Adipose tissue (tissue), 3 donors: ENCODE data around the gene FAM110C. TPM values are rescaled to one million over a fixed set of nuclear protein-coding genes. Genes with fewer than 3 reads are reported as not detected.
"Not testable (repeated sequence)": the region's sequence is repeated elsewhere in the genome, so short reads cannot be mapped to it uniquely, and the experiment has no call there.

Experiments used
- H3K27ac ChIP-seq: one replicate; pipeline ENCODE4 v1.5.1; 2013; ENCODE audit warnings: low read depth, low read length
- WGBS, 3 donors: extraction: QIAGEN DNeasy Blood & Tissue Kit; methylation state at CpG; one replicate each; pipeline ENCODE4 v1.1.7; 2013; 5-methylcytosine and 5-hydroxymethylcytosine counted together
- polyA plus RNA-seq, 3 donors: library from polyadenylated mRNA; stranded (reverse); fragments of 200-250 nt; gene quantifications; one replicate each; pipeline ENCODE4 v1.2.3, GENCODE V29; 2013
- donor health status: healthy with polysubstance abuse.
- donor health status: Bipolar disorder and iron deficiency.
- donor health status: healthy.

FAM110C gene, protein sequence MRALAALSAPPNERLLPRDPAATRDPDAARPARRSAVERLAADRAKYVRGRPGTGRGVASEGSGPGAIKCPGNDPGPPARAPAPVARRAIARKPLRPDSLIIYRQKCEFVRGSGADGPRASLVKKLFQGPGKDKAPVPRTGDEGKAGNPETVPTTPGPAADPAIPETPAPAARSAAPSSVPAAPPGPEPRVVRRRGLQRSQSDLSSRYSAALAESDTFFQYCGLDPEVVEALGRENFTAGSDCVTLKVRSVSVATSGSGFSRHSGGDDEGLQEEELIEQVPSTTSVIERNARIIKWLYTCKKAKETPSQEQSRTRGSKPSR
- 1 to 10 TPM; 1.7 to 9.9 (median 5.5) TPM for polyA plus RNA-seq

DNA sequence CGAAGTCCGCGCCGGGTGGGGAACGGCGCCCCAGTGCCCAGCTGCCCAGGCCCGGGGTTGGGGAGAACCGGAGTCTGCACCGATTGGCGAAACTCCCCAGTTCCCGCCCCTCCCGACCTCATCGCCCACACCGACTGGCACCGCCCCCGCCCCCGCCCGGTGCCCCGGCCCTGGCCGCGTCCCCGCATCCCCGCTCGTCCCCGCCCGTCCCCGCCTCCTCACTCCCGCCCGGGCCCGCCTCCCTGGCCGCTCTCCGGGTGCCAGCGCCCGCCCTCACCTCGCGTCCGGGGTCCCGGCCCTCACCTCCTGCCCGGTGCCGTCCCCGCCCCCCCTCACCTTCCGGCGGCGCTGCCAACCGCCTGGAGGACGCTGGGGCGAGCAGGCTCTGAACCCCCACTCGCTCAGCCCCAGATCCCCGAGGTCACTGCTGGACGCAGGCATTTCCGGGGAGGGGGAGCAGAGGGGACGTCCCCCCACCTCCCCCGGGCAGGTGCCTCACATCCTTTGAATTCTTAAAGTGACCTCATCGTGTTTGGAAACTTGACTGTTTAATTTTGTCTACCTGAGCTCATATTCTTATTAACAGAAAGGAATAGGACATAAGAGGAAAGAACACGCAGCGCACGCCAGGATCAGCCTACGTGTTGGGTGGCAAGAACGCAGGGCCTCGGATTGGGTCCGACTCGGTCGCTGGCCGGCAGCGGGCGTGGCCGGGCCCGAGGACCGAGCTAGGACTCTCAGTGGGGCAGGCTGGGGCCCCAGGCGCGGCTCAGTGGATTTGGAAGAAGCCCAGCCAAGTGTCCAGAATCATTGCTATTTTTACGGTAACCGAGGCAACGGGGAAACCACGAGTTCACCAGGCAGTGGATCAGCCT lies at the start of gene FAM110C:
Gene FAM110C, minus strand, starts transcription at position 35 of the 875 bp plus-strand sequence. CDS start 120 bp downstream, outside the sequence.
- 1 to 3% (median 3%) methylated on average over 53 to 75 of the region's 75 CpGs for WGBS, 3 donors
- no peak within 1 kb of the TSS for H3K27ac ChIP-seq

DNA sequence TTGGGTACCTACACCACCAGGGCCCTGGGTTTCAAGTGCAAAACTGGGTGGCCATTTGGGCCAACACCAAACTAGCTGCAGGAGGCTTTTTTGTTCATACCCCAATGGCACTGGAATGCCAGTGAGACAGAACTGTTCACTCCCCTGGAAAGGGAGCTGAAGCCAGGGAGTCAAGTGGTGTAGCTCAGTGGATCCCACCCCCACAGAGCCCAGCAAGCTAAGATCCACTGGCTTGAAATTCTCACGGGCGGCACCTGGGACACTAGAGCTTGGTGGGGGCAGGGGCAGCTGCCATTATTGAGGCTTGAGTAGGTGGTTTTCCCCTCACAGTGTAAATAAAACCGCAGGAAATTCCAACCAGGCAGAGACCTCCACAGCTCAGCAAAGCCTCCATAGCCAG lies 46.0 kb upstream of the FAM110C start:
- 62 to 83% (median 83%) methylated on average over 3 of the region's 3 CpGs for WGBS, 3 donors
- H3K27ac ChIP-seq = no peak overlapping the region

DNA sequence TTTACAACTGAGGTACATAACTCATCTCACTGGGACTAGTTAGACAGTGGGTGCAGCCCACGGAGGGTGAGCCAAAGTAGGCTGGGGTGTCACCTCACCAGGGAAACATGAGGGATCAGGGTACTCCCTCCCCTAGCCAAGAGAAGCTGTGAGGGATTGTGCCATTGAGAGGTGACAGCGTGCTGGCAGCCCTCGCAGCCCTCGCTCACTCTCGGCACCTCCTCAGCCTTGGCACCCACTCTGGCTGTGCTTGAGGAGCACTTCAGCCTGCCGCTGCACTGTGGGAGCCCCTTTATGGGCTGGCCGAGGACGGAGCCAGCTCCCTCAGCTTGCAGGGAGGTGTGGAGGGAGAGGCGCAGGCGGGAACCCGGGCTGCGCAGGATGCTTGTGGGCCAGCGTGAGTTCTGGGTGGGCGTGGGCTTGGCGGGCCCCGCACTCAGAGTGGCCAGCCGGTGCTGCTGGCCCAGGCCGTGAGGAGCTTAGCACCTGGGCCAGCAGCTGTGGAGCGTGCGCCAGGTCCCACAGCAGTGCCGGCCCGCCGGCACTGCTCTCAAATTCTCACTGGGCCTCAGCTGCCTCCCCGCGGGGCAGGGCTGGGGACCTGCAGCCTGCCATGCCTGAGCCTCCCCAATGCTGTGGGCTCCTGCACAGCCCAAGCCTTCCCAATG lies 44.5 kb upstream of the FAM110C start:
- no peak overlapping the region for H3K27ac ChIP-seq
- 93 to 96% (median 94%) methylated on average over 22 to 25 of the region's 25 CpGs for WGBS, 3 donors

DNA sequence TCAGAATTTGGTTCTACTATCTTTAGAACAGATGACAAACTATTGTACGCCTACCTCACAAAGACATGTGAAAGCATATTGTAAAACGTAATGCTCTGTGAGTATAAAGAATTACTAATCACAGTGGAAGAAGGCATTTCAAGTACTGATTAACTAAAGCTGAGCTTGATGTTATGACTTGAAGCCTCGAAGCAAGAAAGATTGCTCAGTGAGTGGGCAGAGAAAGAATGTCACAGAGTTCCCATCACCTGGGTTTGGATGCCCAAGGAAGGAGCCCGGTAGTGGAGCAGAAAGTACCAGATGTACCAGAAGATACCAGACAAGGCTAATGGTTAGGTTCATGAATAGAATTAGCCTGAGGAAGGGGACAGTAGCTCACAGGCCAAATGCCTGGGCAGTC lies 39.5 kb upstream of the FAM110C start:
- no peak overlapping the region for H3K27ac ChIP-seq
- 81 to 90% (median 87%) methylated on average over 4 of the region's 4 CpGs for WGBS, 3 donors

DNA sequence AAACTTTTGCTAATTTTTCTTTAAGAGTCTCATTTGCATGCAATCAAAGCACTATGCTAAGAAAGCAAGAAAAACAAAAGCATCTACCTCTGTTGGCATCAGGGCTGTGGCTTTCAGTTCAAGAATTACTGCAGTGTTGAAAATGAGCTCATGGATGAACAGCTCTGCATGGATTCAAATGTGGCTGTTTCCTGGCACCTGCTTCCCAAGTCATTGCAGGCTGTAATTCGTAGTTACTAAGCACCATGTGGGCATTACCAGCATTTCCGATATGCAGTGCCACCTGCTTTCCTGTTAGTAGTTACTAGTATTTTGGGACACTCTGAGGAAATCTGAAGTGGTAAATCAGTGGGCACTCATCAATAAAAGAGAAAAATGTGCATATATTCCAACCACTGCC lies 37.8 kb upstream of the FAM110C start:
- 69 to 91% (median 76%) methylated on average over 2 of the region's 2 CpGs for WGBS, 3 donors
- no peak overlapping the region for H3K27ac ChIP-seq

DNA sequence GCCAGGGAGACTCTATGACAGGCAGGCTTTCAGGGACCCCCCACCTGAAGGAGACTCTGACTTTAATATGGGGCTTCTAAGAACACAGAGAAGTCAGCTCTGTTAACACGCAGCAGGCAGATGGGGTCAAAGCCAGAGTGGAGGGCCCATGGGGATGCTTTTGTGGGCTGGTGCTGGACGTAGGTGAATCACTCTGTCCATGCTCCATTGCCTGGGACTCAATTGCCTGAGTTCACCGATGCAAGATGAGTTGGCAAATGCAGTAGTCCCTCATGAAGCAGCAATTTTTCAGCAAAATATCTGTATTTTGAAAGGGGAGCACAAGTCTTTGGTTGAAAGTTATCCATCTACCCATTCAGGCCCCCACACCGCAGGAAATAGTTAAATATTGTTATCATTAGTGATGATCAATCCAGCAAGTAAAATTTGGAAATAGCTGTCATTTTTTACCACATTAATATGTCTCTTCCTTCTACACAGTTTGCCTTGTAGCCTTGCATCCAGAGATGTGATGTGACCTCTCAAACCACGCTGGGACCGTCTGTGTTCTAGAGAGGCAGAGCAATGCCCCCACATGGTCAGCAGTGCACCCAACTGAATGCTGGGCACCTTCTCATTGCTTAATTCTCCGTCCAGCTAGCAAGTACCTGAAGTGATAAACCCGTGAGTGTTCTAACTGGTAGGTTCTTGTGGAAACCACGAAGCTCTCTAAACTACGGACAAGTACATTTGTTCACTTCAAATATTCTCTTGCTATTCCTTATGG lies 34.8 kb upstream of the FAM110C start:
- H3K27ac ChIP-seq = no peak overlapping the region
- WGBS, 3 donors = 77 to 82% (median 80%) methylated on average over 10 of the region's 10 CpGs

DNA sequence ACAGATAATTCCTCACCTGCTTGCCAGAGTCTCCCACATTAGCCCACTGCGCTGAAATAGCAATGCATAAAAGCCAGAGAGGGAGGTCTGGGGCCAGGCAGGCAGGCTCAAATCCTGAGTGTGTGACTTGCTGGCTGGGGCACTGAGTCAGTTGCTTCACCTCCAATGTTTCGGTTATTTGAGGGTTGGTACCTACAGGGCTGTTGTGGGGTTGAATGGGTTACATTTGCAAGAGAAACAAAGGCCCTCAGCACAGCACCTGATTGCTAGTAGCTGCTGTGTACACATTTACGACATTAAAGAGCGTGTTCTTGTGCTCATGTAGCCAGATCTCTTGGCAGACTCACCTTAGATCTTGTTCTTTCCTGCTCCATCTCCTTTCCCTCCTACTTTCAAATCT lies 34.1 kb upstream of the FAM110C start:
- 58 to 72% (median 61%) methylated on average over 4 of the region's 4 CpGs for WGBS, 3 donors
- H3K27ac ChIP-seq = no peak overlapping the region

DNA sequence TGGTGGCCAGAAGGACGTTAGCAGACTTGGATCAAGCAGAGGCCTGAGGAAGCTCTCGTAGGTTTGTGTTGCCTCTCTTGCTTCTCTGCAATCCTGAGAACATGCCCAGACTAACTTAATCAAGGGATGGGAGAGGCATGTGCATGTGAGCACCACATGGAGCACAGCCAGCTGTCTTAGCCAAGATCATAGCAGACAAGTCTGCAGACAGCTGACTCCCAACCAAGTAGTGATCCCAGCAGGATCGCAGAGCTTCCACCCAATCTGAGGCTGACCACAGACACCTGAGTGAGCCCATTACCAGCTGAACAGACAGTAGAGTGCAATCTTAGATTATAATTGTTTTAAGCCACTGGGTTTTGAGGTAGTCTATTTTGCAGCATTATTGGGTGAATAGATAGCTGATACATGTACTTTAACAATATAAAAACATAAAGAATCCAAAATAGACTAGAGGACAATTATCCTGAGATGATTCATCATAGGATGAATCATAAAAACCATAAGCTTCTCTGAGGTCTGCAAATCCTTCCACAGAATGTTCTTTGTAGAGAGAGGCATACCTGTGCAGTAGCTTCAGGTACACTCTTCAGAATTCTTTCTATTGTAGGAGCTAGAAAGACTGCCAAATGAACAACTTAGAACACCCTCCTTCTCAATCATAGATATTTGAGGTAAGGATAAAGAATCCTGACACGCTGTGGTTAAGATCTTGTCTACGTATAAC lies 25.2 kb upstream of the FAM110C start:
- 81 to 96% (median 86%) methylated on average over 5 of the region's 5 CpGs for WGBS, 3 donors
- no peak overlapping the region for H3K27ac ChIP-seq

DNA sequence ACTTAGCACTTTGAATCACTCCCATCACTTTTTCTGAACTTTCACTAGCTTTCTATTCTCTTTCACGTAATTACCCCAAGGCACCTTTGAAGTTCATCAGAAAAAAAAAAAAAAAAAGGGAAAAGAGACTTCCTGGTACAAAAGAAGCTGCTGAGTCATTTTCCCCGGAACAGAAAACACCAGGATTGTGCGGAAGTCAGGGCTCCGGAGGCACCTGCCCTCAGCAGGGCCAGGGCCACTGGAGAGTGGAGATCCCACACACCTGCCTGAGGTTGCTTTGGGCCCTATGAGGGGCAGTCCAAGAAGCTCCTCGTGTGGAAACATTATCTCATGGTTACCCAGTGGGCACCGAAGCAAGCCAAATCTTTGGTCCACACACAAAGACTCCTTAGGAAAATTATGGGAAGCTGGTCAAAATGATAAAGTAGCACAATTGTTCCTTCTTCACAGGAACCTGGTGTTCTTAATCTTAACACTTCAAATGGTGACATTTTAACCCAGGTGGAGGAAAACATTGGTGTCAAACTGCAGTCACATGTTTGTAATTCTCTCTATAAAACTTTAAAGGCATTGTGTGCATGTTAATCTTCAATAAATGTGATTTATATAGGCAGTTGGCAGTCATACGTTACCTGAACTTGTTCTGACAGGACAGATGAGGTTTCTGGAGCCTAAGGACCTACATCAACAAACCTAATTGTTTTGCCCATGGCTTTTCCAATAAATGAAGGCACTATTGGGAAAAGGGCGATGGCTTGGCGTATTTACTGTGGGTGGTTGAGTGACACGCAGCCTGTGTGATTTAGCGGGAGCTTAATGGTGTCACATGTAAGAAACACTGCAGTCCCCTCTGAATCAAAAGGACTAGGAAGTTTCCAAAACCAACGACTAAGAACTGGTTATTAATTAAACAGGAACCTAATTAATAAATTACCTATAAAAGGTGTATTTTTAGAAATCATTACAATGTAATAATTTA lies 23.4 kb upstream of the FAM110C start:
- WGBS, 3 donors = 50 to 77% (median 71%) methylated on average over 12 of the region's 12 CpGs
- no peak overlapping the region for H3K27ac ChIP-seq

DNA sequence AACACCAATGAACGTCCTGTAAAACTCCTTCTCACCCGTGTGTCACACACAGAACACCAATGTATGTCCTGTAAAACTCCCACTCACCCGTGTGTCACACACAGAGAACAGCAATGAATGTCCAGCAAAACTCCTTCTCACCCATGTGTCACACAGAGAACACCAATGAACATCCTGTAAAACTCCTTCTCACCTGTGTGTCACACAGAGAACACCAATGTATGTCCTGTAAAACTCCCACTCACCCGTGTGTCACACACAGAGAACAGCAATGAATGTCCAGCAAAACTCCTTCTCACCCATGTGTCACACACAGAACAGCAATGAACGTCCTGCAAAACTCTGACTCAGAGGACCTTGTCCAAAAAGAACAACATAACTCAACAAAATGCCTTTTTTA lies 22.3 kb upstream of the FAM110C start:
- WGBS, 3 donors = 59 to 65% (median 64%) methylated on average over 5 of the region's 5 CpGs
- H3K27ac ChIP-seq = not testable (repeated sequence)

DNA sequence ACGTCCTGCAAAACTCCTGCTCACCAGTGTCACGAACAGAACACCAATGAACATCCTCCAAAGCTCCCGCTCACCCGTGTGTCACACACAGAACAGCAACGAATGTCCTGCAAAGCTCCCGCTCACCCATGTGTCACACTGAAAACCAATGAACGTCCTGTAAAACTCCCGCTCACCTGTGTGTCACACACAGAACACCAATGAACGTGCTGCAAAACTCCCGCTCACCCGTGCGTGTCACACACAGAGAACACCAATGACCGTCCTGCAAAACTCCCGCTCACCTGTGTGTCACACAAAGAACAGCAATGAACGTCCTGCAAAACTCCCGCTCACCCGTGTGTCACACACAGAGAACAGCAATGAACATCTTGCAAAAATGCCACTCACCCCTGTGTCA lies 20.5 kb upstream of the FAM110C start:
- 88 to 91% (median 89%) methylated on average over 17 of the region's 17 CpGs for WGBS, 3 donors
- no peak overlapping the region for H3K27ac ChIP-seq

DNA sequence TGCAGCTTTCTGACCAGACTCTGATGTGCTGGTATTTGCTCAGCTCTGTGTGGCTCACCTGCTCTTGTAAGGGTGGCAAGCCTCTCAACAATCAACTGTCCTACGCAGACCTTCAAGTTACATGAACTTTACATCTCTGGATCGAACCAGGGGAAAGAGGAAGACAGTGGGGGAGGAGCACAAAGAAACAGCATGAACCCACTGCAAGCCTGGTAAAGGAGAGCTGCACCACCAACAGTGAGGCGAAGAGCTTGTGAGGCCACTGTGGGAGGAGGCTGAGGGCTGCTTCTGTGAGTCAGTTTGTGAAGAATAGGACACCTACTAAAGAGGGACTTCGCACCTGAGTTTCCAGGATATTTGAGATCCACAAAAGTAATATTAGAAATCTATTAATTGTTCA lies 18.8 kb upstream of the FAM110C start:
- 67 to 79% (median 72%) methylated on average over 4 of the region's 4 CpGs for WGBS, 3 donors
- H3K27ac ChIP-seq = no peak overlapping the region

DNA sequence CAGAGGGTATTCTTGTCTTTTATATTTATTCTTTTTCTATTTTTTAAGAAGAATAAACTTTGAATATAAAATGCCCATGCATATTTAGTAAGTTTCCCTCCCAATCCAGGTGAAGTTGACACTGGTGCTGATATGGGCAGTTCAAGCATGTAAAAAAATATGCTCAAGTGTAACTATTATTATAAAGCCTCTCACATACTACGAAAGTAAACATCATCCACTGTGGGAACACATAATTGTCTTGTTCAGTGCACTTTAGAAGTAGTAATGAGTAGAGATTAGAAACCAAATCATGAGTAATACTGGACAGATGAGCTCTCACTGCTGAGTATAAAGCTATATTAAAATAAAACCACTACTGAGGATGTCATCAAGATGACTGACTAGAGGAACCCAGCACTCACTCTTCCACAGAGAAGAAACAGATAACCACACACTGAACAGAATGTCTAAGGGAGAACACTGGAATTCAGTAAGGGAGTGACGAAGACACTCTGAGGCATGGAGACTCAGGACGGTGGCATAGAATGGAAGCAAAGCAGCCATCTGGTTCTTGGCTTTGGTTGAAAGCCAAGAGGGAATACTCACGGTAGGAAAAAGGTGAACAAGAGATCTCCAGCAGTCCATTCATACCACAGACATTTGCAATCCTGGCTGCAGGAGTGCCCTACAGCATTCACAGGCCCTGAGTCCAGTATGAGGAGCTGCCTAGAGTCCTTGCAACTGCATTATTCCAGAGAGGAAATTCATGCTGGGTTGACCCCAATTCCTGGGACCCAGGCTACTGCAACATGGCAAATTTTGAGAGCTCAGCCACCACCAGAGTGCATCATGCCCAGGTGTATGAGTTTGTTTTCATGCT lies 9.5 kb upstream of the FAM110C start:
- 72 to 80% (median 79%) methylated on average over 4 of the region's 4 CpGs for WGBS, 3 donors
- no peak overlapping the region for H3K27ac ChIP-seq

DNA sequence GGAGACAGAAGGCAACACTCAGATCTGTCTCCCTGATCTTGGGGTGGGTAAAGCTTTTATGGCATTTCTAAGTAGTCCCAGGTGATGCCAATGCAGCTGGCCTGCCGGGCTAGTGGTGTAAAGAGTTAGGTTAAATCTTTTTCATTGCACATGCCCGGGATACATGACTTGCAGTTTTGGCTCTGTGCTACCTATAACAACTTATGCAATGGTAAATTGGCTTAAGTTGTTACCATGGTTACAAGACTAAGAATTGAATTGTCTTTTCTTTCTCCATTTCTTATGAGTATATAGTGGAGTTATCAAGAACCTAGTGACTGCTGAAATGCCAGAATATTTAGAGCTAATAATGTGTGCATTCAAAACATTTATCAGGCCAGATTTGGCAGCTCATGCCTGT lies 5.3 kb upstream of the FAM110C start:
- whole genome bisulfite sequencing, 3 donors = 79 to 81% (median 80%) methylated on average over 2 of the region's 2 CpGs
- no peak overlapping the region for H3K27ac ChIP-seq

DNA sequence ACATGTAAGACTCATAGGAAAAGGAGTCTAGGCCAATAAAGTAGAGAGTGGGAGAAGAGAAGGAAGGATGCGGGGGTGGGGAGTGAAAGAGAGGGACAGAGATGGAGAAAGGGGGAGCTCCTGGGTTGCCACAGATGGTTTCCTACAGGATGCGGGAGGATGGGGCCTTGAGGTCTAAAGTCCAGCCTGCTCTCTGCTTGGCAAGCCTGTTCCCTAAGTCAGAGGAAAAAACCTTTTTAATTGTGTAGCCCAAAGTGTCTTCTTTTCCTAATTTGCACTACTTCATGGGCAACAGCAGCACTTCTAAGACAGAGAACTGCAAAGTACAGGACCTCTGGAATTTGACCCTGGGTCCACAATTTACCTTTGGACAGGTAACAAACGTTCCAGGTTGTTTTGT lies 1.4 kb upstream of the FAM110C start:
- 23 to 49% (median 40%) methylated on average over 3 of the region's 3 CpGs for WGBS, 3 donors
- H3K27ac ChIP-seq = no peak overlapping the region

DNA sequence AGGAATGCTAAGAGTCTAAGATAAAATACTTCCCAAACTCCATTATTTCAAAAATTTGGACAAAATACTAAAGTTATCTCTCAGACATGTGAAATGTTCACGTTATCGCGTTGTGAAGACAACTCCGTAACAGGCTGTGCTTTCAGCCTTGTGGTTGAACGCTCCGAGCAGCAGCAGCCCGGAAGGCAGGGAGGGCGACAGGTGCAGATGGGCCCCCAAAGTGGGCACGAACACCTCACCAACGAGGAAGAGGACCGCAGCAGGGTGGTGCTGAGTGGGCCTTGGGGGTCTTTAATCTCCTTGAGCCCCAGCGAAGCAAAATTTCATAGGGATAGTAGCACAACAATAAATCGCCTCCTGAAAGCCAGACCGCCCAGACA lies 1.0 kb upstream of the FAM110C start:
- no peak overlapping the region for H3K27ac ChIP-seq
- WGBS, 3 donors = 23 to 36% (median 32%) methylated on average over 14 of the region's 14 CpGs
